ENCODE measurements around the gene DRGX.

DRGX gene

DNA sequence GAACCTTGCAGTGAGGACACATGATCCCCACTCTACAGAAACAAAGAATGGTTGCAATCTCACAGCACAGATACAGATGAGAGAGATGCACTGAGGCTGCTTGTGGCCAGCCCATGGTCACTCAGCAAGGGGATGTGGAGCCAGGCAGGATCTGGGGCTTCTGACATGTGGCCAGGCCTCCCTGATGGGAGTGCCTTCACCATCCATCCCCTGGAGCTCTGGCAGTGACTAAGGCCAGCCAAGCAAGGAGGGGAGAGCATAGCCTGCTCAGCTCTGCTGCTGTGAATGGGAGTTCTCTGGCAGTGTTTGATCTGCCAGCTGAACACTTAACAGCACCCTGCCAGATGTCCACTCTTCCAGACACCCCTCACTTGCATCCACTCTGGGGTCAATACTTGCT lies 77.1 kb downstream of the DRGX start:
- DNase-seq (ENCODE audit: low spot score): no peak

DNA sequence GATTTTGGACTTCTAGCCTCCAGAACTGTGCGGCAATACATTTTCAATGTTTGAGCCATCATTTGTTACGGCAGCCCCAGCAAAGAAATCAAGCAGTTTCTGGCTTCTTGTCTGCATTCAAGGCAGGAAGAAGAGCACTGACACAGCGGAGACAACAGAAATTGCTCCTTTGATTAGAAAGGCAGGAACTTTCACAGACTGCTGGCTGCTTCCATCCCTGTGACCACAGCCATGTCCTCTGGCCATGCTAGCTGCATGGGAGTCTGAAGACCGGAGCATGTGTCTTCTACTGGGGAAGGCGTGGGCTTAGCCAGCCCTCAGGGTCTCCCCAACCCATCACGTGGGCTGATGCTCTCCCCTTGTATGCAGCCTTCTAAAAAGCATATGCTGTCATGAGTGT lies 77.9 kb downstream of the DRGX start:
- DNase-seq (ENCODE audit: low spot score): no peak

- no peak for DNase-seq (ENCODE audit: low spot score)
These were observed 81.1 kb downstream of the DRGX start for GRCh38 chr10:49314806-49315205.

Data from RKO (cell line).